Measurements from ENCODE around the gene TCFL5. TPM values are rescaled to one million over a fixed set of nuclear protein-coding genes. Genes with fewer than 3 reads are reported as not detected.
"Not testable (repeated sequence)": the region's sequence is repeated elsewhere in the genome, so short reads cannot be mapped to it uniquely, and the experiment has no call there.

Gene TCFL5
- total RNA-seq, 3 donors from 2014 or later: 4.4 to 4.9 (median 4.5) TPM

DNA sequence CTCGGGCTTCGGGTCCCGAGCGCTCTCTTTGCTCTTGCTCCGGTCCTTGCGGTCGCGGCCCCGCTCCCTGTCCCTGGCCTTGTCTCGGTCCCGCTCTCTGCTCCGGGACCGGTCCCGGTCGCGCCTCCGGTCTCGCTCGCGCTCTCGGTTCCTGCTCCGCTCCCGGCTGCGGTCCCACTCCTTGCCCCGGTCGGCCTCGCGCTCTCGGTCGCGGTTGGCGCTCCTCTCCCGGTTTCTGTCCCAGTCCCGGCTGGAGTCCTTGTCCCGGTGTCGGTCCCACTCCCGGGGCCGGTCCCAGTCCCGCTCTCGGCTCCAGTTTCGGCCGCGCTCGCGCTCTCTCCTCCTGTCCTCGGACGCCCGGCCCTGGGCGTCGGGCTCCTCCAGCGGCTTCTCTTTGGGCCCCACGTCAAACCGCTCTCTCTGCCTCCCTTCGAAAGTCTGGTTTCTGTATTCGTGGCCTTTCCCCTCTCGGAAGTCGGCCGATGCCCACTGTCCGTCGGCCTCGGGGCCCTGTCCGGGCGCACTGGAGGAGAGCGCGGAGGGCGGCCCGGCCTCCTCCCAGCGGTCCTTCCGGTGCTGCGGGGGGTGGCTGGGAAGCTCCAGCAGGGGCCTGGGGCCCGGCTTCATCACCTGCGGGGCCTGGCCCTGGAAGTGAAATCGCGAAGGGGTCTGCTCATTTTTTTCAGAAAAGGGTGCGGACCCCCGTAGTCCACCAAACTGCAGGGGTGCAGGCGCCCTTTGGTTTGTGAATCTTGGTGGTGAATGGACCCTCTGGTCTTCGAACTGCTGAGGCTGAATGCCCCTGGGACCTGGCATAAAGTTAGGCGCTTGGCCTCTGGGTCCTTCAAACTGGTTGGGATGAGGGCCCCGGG, 17.9 kb upstream of the TCFL5 start:
- H3K4me3 Mint-ChIP-seq: no peak overlapping the region
- no peaks in the 10 kb centered on the region for H3K9me3 Mint-ChIP-seq
- ATAC-seq: no peak
- H3K27me3 Mint-ChIP-seq (ENCODE audit: low read depth): no peaks in the 10 kb centered on the region
- H3K4me1 Mint-ChIP-seq (ENCODE audit: low read depth): peaks cover 8% of the 10 kb centered on the region
- peaks cover 12% of the 10 kb centered on the region for H3K36me3 Mint-ChIP-seq (ENCODE audit: insufficient read depth)
- no peak for DNase-seq

DNA sequence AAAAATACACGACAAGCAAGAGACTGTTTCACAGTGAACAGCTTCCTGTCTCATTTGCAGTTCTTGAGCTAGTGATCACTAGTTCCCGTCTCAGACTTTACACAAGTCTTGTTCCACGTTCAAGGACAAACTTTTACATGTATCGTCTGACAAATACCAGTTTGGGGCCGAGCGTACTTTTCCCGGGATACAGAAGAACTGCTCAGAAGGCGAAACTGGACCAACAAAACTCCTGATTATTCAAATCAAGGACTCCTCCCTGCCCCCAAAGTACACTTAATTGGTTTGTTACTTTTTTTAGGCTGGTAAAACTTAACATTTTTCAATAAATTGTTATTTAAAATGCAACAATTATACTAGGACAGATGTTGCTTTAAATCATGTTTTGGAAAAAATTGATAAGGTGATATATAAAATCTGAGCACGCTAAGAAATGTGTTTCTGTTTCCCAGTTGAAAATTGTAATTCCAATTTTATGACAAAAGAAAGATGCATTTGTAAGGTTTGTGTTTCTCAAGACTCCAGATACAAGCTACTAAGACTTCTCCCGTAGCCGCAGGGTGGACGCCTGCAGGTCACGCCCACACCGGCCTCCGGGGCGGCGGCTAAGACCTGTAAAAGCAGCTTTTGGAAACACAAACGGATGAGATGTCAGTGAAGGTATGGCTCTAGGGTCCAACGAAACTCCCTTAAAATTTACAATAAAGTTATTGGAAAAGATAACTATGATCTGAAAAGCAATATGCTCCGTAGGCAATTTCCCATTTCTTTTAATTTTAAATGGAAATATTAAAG, 16.8 kb upstream of the TCFL5 start:
- peaks cover 12% of the 10 kb centered on the region for H3K36me3 Mint-ChIP-seq (ENCODE audit: insufficient read depth)
- ATAC-seq (no peak), DNase-seq (no peak)
- H3K9me3 Mint-ChIP-seq: no peaks in the 10 kb centered on the region
- H3K4me3 Mint-ChIP-seq: no peak overlapping the region
- no peaks in the 10 kb centered on the region for H3K27me3 Mint-ChIP-seq (ENCODE audit: low read depth)
- peaks cover 17% of the 10 kb centered on the region for H3K4me1 Mint-ChIP-seq (ENCODE audit: low read depth)

DNA sequence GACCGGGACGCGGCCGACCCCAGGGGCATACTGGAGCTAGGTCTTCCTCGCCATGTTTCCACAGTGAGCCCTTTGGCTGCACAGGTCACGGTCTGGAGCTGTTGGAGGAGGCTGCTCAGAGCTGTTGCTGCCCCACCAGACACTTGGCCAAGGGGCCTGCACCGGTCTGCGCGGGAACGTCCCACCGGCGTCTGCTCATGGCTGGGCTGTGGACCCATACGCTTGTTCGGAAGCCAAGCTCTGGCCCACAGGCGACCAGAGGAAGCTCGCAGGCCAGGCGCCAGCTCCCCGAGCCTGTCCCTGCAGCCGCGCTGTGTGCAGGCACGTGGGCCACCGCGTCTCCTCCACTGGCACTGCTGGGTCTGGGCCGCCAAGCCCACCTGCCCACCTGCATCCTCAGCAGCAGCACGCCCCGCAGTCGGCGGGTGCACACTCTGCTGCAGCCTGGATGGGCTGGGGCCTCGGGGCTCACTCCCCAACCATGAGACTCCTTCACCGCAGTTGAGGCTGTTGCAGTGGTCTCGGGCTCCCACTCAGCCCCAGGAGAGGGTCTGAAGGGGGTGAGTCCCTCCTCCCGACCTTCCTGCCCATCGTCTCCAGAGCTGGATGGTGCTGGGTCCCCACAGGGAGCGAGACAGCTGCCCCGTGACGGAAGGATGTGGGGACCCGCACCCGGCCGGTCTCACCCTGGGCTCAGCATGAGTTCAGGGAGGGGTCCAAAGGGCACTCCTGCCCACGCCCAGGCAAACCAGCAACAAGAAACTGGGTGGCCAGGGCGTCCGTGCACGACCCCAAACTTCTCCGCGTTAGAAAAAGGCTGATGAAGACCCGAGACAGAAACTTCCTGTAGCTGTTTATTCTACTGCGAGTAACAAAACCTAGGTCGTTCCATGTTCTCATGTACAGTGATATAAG, 15.5 kb upstream of the TCFL5 start:
- peak in 1 of 2 donors; percentile 47 for ATAC-seq
- Mint-ChIP-seq H3K36me3 (ENCODE audit: insufficient read depth) (peaks cover 10% of the 10 kb centered on the region), H3K9me3 (no peaks in the 10 kb centered on the region), H3K4me1 (ENCODE audit: low read depth) (peaks cover 19% of the 10 kb centered on the region), H3K4me3 (no peak overlapping the region), H3K27me3 (ENCODE audit: low read depth) (peaks cover 2% of the 10 kb centered on the region)
- DNase-seq: no peak

DNA sequence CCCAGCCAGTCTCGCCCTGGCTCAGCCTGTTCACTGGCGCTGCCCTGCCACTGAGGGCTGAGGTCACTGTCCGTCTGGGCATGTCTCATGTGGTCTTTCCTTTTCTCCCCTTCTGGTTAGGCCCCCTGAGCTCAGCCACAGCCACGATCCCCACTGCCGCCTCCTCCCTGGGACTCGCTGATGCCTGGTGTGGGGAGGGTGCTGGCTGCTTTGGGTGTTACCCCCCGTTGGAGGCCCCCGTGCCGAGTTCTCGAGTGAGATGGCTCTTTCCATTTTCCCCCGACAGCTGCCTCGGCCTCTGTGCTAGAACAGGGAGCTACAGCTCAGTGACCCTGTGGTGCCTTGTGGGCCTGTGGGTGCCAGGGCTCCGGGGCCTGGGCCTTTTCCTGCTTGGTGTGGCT, 14.9 kb upstream of the TCFL5 start:
- Mint-ChIP-seq H3K9me3 (no peaks in the 10 kb centered on the region), H3K27me3 (ENCODE audit: low read depth) (peaks cover 2% of the 10 kb centered on the region), H3K36me3 (ENCODE audit: insufficient read depth) (peaks cover 4% of the 10 kb centered on the region), H3K4me1 (ENCODE audit: low read depth) (peaks cover 19% of the 10 kb centered on the region), H3K4me3 (no peak overlapping the region)
- peak in 1 of 2 donors; percentile 20 for ATAC-seq
- DNase-seq: no peak

DNA sequence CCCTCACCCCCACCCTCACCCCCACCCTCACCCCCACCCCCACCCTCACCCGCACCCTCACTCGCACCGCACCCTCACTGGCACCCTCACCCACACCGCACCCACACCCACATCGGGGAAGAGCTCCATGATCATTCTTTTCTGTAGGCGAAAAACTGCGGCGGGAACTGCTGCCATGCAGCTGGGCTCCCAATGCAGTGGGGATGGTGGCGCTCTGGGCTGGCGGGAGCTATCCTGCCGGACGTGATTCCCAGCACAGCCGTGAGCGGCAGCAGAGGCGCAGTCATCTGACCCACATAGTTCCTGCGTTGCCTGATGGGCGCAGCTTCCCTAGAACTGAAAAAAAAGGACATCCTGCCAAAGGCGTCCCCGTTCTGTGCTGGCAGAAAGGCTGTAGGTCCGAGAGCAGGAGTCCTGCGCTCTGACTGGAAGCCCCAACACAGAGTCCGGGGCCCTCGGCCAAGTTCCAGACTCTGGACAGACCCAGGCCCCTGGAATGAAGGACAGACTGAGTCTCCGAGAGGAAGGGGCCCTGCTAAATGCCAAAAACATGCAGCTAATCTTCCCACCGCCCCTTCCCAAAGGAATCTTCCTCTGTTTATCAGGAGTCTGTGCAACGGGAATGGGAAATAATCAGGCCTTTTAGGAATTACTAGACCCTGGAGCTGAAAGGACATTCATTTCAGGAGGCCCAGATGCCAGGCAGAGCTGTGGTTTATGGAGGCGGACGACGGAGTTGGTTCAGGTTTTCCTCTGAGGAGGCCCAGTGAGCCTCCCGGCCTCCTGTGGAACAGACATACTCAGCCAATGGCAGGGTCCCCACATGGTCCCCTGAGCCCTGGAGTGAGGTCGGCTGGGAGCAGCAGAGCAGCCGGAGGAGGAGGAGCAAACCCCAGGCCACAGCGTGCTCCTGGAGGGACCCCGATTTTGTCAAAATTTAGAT, 14.1 kb upstream of the TCFL5 start:
- Mint-ChIP-seq H3K9me3 (no peaks in the 10 kb centered on the region), H3K36me3 (ENCODE audit: insufficient read depth) (peaks cover 1% of the 10 kb centered on the region), H3K27me3 (ENCODE audit: low read depth) (peaks cover 2% of the 10 kb centered on the region), H3K4me3 (no peak overlapping the region), H3K4me1 (ENCODE audit: low read depth) (peaks cover 19% of the 10 kb centered on the region)
- DNase-seq (no peak), ATAC-seq (no peak)

DNA sequence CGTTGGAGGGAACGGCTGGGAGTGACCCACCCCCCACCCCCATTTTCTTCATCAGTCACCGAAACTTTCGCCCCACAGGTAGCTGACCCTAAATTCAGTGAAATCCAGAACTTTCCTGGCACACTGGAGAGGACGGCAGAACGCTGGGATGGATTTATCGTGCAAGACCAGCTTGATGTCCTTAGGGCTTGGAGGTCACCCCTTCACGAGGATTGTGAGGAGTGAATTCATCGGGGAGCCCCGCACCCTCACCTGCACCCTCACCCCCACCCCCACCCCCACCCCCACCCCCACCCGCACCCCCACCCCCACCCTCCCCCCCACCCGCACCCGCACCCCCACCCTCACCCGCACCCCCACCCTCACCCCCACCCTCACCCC, 13.3 kb upstream of the TCFL5 start:
- Mint-ChIP-seq H3K4me1 (ENCODE audit: low read depth) (peaks cover 19% of the 10 kb centered on the region), H3K9me3 (no peaks in the 10 kb centered on the region), H3K36me3 (ENCODE audit: insufficient read depth) (peaks cover 1% of the 10 kb centered on the region), H3K4me3 (no peak overlapping the region), H3K27me3 (ENCODE audit: low read depth) (peaks cover 2% of the 10 kb centered on the region)
- DNase-seq (no peak), ATAC-seq (no peak)

DNA sequence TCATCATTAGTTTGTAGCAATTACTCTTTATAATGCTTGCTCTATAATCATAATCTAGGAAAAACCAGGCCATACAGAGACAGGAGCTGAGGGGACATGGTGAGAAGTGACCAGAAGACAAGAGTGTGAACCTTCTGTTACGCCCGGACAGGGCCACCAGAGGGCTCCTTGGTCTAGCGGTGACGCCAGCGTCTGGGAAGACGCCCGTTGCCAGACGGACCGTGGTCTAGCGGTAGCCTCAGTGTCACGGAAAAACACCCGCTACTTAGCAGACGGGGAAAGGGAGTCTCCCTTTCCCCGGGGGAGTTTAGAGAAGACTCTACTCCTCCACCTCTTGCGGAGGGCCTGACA, 12.0 kb upstream of the TCFL5 start:
- H3K27me3 Mint-ChIP-seq (ENCODE audit: low read depth); ATAC-seq; DNase-seq; H3K9me3 Mint-ChIP-seq; H3K36me3 Mint-ChIP-seq (ENCODE audit: insufficient read depth): not testable (repeated sequence)
- Mint-ChIP-seq H3K4me1 (ENCODE audit: low read depth) (peaks cover 19% of the 10 kb centered on the region), H3K4me3 (peak overlapping the region; percentile 51)

DNA sequence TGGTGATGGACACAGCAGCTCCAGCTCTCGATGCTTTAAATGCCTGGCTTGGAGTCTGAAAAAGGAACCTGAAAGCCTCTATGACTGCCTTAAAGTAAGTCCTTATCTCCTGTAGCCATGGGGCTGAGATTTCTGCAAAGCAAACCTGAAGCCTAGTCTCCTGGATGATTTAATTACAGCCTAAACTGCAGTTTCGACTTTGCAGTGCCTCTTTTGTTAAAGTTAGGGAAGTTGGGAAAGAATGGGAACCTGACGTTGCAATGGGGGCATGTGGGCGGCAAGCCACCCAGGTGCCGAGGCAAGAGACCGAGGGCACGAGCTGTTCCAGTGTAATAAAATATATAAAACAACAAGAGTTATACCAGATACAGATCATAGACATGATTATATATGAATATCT, 11.7 kb upstream of the TCFL5 start:
- Mint-ChIP-seq H3K27me3 (ENCODE audit: low read depth) (peaks cover 2% of the 10 kb centered on the region), H3K9me3 (no peaks in the 10 kb centered on the region), H3K4me1 (ENCODE audit: low read depth) (peaks cover 19% of the 10 kb centered on the region), H3K36me3 (ENCODE audit: insufficient read depth) (peaks cover 1% of the 10 kb centered on the region), H3K4me3 (no peak overlapping the region)
- ATAC-seq (no peak), DNase-seq (no peak)

DNA sequence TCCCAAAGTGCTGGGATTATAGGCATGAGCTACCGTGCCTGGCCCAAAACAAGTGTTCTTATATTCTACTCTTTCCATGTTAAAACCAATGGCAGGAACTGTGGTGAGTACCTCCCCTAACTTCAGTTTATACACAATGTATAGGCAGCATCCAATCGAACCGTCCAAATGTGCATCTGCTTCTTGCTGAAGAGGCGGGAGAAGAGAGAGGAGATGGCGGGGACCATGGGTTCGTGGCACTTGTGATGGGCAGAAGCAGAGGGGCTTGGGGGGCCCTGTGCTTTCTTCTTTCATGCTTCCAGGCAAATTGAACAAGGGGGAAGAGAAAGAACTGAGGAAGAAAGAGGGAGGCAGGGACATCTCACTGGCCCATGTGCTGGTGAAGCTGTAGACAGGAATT, 11.2 kb upstream of the TCFL5 start:
- H3K36me3 Mint-ChIP-seq (ENCODE audit: insufficient read depth): no peaks in the 10 kb centered on the region
- ATAC-seq: no peak
- H3K9me3 Mint-ChIP-seq: no peaks in the 10 kb centered on the region
- DNase-seq: no peak
- H3K27me3 Mint-ChIP-seq (ENCODE audit: low read depth): peaks cover 2% of the 10 kb centered on the region
- no peak overlapping the region for H3K4me3 Mint-ChIP-seq
- H3K4me1 Mint-ChIP-seq (ENCODE audit: low read depth): peaks cover 19% of the 10 kb centered on the region

DNA sequence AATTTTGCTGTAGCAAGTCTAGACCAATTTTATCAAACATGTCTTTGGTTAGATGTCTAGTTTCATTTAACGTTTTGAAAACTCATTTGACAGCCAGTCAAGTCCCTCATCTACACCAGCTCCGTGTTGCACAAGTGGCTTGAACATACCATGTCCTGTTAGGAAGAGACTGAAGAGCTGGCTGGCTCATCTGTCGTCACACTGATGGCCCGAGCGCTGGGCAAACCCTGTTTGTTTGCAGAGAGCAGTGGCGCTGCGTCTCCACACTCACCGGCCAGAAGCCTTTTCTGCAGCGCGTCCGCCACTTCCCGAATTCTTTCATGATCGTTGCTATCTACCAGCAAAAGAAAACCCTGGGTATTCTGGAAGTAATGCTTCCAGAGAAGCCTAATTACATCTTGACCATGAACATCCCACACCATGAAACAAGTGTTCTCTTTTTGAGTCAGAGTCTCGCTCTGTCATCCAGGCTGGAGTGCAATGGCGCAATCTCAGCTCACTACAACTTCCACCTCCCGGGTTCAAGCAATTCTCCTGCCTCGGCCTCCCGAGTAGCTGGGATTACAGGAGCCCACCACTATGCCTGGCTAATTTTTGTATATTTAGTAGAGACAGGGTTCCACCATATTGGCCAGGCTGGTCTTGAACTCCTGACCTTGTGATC, 10.7 kb upstream of the TCFL5 start:
- H3K36me3 Mint-ChIP-seq (ENCODE audit: insufficient read depth): no peaks in the 10 kb centered on the region
- no peak for DNase-seq
- H3K4me3 Mint-ChIP-seq: no peak overlapping the region
- H3K27me3 Mint-ChIP-seq (ENCODE audit: low read depth): peaks cover 2% of the 10 kb centered on the region
- no peak for ATAC-seq
- no peaks in the 10 kb centered on the region for H3K9me3 Mint-ChIP-seq
- H3K4me1 Mint-ChIP-seq (ENCODE audit: low read depth): peaks cover 19% of the 10 kb centered on the region

DNA sequence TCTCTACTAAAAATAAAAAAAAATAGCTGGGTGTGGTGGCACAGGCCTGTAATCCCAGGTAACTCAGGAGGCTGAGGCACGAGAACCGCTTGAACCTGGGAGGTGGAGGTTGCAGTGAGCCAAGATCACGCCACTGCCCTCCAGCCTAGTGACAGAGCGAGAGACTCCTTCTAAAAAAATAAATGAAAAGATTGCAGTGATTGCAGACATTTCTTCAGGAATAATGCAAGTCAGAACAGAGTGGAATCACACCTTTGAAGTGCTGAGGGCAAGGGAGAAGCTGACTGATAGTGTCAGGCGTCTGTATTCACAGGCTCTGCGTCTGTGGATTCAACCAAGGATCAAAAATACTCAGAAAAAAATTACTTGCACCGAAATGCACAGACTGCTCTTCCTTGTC, 2.6 kb upstream of the TCFL5 start:
- DNase-seq (no peak), ATAC-seq (no peak)
- H3K4me3 Mint-ChIP-seq: no peak overlapping the region

DNA sequence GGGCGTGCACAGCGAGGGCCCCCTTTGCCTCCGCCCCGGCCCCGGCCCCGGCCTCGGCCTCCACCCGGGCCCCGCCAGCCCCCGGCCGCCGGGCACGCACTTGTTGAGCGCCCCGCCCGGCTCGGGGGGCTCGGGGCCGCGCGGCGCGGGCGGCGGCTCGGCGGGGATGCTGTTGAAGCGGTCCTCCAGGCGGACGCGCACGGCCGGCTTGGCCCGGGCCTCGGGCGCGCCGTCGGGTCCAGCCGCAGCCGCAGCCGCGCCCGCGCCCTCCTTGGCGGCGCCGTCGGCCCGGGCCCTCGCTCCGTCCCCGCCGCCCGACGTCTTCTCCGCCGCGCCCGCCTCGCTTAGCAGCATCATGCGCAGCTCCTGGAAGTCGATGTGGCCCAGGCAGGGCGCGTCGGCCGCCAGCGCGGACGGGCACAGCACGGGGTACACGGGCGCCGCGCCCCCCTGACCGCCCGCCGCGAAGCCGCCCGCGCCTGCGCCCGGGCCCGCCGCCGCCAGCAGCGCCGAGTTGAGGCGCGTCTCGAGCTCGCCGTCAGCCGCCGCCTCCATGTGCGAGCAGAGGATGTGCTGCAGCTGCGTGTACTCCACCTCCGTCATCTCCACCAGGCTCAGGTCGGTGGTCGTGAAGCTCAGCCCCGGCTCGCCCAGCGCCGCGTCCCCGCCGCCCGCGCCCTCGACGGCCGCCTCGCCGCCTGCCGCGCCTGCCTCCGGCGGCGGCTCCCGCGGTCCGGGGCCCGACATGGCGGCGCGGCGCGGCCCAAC, 514 bp downstream of the TCFL5 start:
- ATAC-seq: peak; percentile 57 to 61
- no peaks in the 10 kb centered on the region for H3K9me3 Mint-ChIP-seq
- peaks cover 8% of the 10 kb centered on the region for H3K36me3 Mint-ChIP-seq (ENCODE audit: insufficient read depth)
- peak; percentile 19 for DNase-seq
- peak overlapping the region; percentile 38 for H3K4me3 Mint-ChIP-seq
- peaks cover 15% of the 10 kb centered on the region for H3K4me1 Mint-ChIP-seq (ENCODE audit: low read depth)
- no peaks in the 10 kb centered on the region for H3K27me3 Mint-ChIP-seq (ENCODE audit: low read depth)

More for the DNA sequence above, 2.6 kb upstream of the TCFL5 start:
- Mint-ChIP-seq H3K36me3 (ENCODE audit: insufficient read depth) (no peaks in the 10 kb centered on the region), H3K9me3 (no peaks in the 10 kb centered on the region), H3K4me1 (ENCODE audit: low read depth) (peaks cover 11% of the 10 kb centered on the region), H3K27me3 (ENCODE audit: low read depth) (no peaks in the 10 kb centered on the region)
